ENCODE measurements around the gene ZIM2. TPM values are rescaled to one million over a fixed set of nuclear protein-coding genes. Genes with fewer than 3 reads are reported as not detected.

ZIM2 gene
- total and polyA plus RNA-seq, 10 of the 15 experiments (the other 5 are each of a cell fraction or from before 2014, with no cell fraction given): not detected

GRCh38 chr19:56778351-56778750, 62.2 kb downstream of the ZIM2 start:
- Histone ChIP-seq H3K79me2 (ENCODE audit: control insufficient read depth, insufficient read depth, low read length) (no peaks in the 10 kb centered on the region), H3K36me3 (ENCODE audit: control insufficient read depth in 2 of 2, insufficient read depth in 2 of 2, low read length in 1 of 2) (no peaks in the 10 kb centered on the region), H4K20me1 (ENCODE audit: control insufficient read depth, insufficient read depth) (no peaks in the 10 kb centered on the region), H3K4me1 (ENCODE audit: control insufficient read depth, insufficient read depth, low read length) (no peaks in the 10 kb centered on the region), H3K4me3 (no peak overlapping the region), H2AFZ (ENCODE audit: control insufficient read depth, low read depth, low read length) (no peak overlapping the region), H3K9ac (ENCODE audit: control insufficient read depth, insufficient read depth, low read length) (no peak overlapping the region), H3K4me2 (ENCODE audit: control insufficient read depth, insufficient read depth) (no peak overlapping the region), H3K27ac (ENCODE audit: control insufficient read depth, insufficient read depth) (no peak overlapping the region), H3K27me3 (replicated peaks in 1 of 2; ENCODE audit: control insufficient read depth in 2 of 2, insufficient read depth in 2 of 2, low read length in 1 of 2) (no peaks in the 10 kb centered on the region), H3K9me3 (replicated peaks; ENCODE audit: control insufficient read depth, insufficient read depth, low read length) (no peaks in the 10 kb centered on the region)
- ATAC-seq: no peak
- in situ Hi-C loops (cut with MboI) (no loop called here), intact Hi-C loops (cut with micrococcal nuclease; ENCODE audit: unreplicated experiment) (no loop called here)
- ChIA-PET SMC1A (ENCODE audit: uncharacterized antibody, unreplicated experiment) (no interaction called here), CTCF (no interaction called here), RAD21 (ENCODE audit: unreplicated experiment) (no interaction called here), POLR2A (no interaction called here)
- BruUV-seq (replicated peaks): no TSS peak
- no peak for FAIRE-seq
- no peak for DNase-seq (ENCODE audit: low read depth, low spot score)
- 6% methylated on average over 4 of the region's 4 CpGs for WGBS (ENCODE audit: insufficient coverage, insufficient replicate concordance, low lambda C conversion rate, missing lambda C conversion rate)
- TF ChIP-seq FOXK2 (IDR thresholded peaks at IDR 0.05): no peak
- no peak for TF ChIP-seq RELA (IDR thresholded peaks at IDR 0.05; ENCODE audit: borderline replicate concordance, partially characterized antibody)
- no peak for TF ChIP-seq CUX1 (IDR thresholded peaks at IDR 0.05; ENCODE audit: insufficient replicate concordance, low read depth, low read length)
- no peak for TF ChIP-seq CTCF (IDR thresholded peaks at IDR 0.05 in 2 of 3, conservative IDR thresholded peaks at IDR 0.05 in 1 of 3; ENCODE audit: control insufficient read depth in 2 of 3, extremely low read depth in 1 of 3, insufficient read depth in 1 of 3, low read depth in 3 of 3, low read length in 3 of 3)
- no peak for TF ChIP-seq EP300 (IDR thresholded peaks at IDR 0.05; ENCODE audit: borderline replicate concordance in 1 of 2, control insufficient read depth in 1 of 2, low read depth in 2 of 2, low read length in 2 of 2)
- TF ChIP-seq CBX5 (IDR thresholded peaks at IDR 0.05; ENCODE audit: low read depth): no peak
- TF ChIP-seq E2F8 (IDR thresholded peaks at IDR 0.05; ENCODE audit: low read depth, partially characterized antibody): no peak
- TF ChIP-seq RB1 (IDR thresholded peaks at IDR 0.05; ENCODE audit: borderline replicate concordance): no peak
- TF ChIP-seq MEF2A (IDR thresholded peaks at IDR 0.05; ENCODE audit: insufficient read depth, low read depth, low read length): no peak
